Coronary artery (tissue), 2 donors: ENCODE measurements around the gene CAPZA1.

ENCODE experiments used
- DNase-seq: peaks from one replicate; pipeline ENCODE4 v3.0.0-alpha.2; 2017; ENCODE audit warnings: low spot score
- H3K27ac ChIP-seq, 2 donors: fragments of 200-600 bp; sonication (generic); one replicate each; pipeline ENCODE4 v1.5.1; 2016 to 2019
- H3K4me3 ChIP-seq: fragments of 200-600 bp; sonication (generic); 2 replicates; pipeline ENCODE4 v1.5.1; 2016; ENCODE audit warnings: mild to moderate bottlenecking, moderate library complexity
- CTCF ChIP-seq: fragments of 200-600 bp; sonication (generic); IDR thresholded peaks from one replicate; pipeline ENCODE4 v1.5.1; 2019; ENCODE audit warnings: antibody characterized with exemption

The CAPZA1 gene

GRCh38 chr1:112589766-112590165 is 29.9 kb upstream of the CAPZA1 start:
- DNase-seq, result no peak
- Histone ChIP-seq H3K27ac (no peak overlapping the region), H3K4me3 (no peak overlapping the region)
- TF ChIP-seq CTCF, result no peak

- no peak for TF ChIP-seq CTCF
- Histone ChIP-seq H3K4me3 (no peak overlapping the region), H3K27ac (no peak overlapping the region)
- DNase-seq, result no peak
Observed at GRCh38 chr1:112594208-112594876, 25.3 kb upstream of the CAPZA1 start.

- Histone ChIP-seq H3K27ac (no peak overlapping the region), H3K4me3 (no peak overlapping the region)
- no peak for DNase-seq
- TF ChIP-seq CTCF, result no peak
Observed at GRCh38 chr1:112599477-112599876, 20.2 kb upstream of the CAPZA1 start.

GRCh38 chr1:112603012-112603411 is 16.6 kb upstream of the CAPZA1 start:
- DNase-seq, result no peak
- H3K27ac ChIP-seq, result no peak overlapping the region
- H3K4me3 ChIP-seq, result no peak overlapping the region
- TF ChIP-seq CTCF, result no peak

- no peak overlapping the region for H3K27ac ChIP-seq
- no peak for DNase-seq
- no peak for TF ChIP-seq CTCF
- H3K4me3 ChIP-seq, result no peak overlapping the region
Observed at GRCh38 chr1:112603541-112603940, 16.1 kb upstream of the CAPZA1 start.

GRCh38 chr1:112605633-112606327 is 13.9 kb upstream of the CAPZA1 start:
- Histone ChIP-seq H3K4me3 (no peak overlapping the region), H3K27ac (no peak overlapping the region)
- DNase-seq, result no peak
- no peak for TF ChIP-seq CTCF

- no peak for DNase-seq
- TF ChIP-seq CTCF, result no peak
- H3K27ac ChIP-seq, result no peak overlapping the region
- H3K4me3 ChIP-seq, result no peak overlapping the region
Observed at GRCh38 chr1:112614460-112615065, 5.1 kb upstream of the CAPZA1 start.
